HTR-8/SVneo (cell line): Measurements from ENCODE around the gene AK3.

ENCODE experiments used
- DNase-seq: peaks from one replicate; pipeline ENCODE4 v3.0.0; 2011; ENCODE audit warnings: low spot score, mixed read lengths; ENCODE audit not compliant: insufficient read length
- FAIRE-seq: peaks from 2 replicates; lab custom pipeline; 2011; peaks lifted over from hg19 to GRCh38; lab: Jason Lieb, UNC

AK3 gene

GRCh38 chr9:4713849-4714248 is 27.2 kb downstream of the AK3 start:
- DNase-seq (no peak), FAIRE-seq (peak; percentile 99)

GRCh38 chr9:4709380-4709779 is 31.6 kb downstream of the AK3 start:
- FAIRE-seq, result no peak
- no peak for DNase-seq

- DNase-seq, result no peak
- no peak for FAIRE-seq
Observed at GRCh38 chr9:4706971-4707622, 33.9 kb downstream of the AK3 start.

GRCh38 chr9:4706021-4706420 is 35.0 kb downstream of the AK3 start:
- FAIRE-seq (no peak), DNase-seq (no peak)

GRCh38 chr9:4704129-4704528 is 36.9 kb downstream of the AK3 start:
- FAIRE-seq, result no peak

GRCh38 chr9:4701526-4701925 is 39.5 kb downstream of the AK3 start:
- no peak for FAIRE-seq
- no peak for DNase-seq

More at GRCh38 chr9:4704129-4704528, 36.9 kb downstream of the AK3 start:
- DNase-seq, result no peak

GRCh38 chr9:4700932-4701331 is 40.1 kb downstream of the AK3 start:
- DNase-seq, result no peak
- no peak for FAIRE-seq

- DNase-seq, result no peak
- no peak for FAIRE-seq
Observed at GRCh38 chr9:4700091-4700490, 40.9 kb downstream of the AK3 start.

- FAIRE-seq (no peak), DNase-seq (no peak)
Observed at GRCh38 chr9:4691795-4692194, 49.2 kb downstream of the AK3 start.

- no peak for FAIRE-seq
- DNase-seq, result no peak
Observed at GRCh38 chr9:4690144-4690543, 50.9 kb downstream of the AK3 start.

GRCh38 chr9:4689687-4690104 is 51.3 kb downstream of the AK3 start:
- FAIRE-seq (no peak), DNase-seq (no peak)

GRCh38 chr9:4689021-4689420 is 52.0 kb downstream of the AK3 start:
- no peak for DNase-seq
- no peak for FAIRE-seq

- FAIRE-seq (no peak), DNase-seq (no peak)
Observed at GRCh38 chr9:4686584-4686983, 54.4 kb downstream of the AK3 start.

- DNase-seq, result no peak
- FAIRE-seq, result no peak
Observed at GRCh38 chr9:4686112-4686511, 54.9 kb downstream of the AK3 start.

- FAIRE-seq (no peak), DNase-seq (no peak)
Observed at GRCh38 chr9:4684820-4685219, 56.2 kb downstream of the AK3 start.

- no peak for DNase-seq
- FAIRE-seq, result no peak
Observed at GRCh38 chr9:4680750-4681149, 60.3 kb downstream of the AK3 start.

GRCh38 chr9:4680173-4680525 is 60.9 kb downstream of the AK3 start:
- DNase-seq, result no peak
- FAIRE-seq, result no peak

- DNase-seq, result peak; percentile 90
- FAIRE-seq, result peak; percentile 89
Observed at GRCh38 chr9:4679268-4680172, 61.5 kb downstream of the AK3 start, which contains the start of gene CDC37L1. TSS of gene CDC37L1 (plus strand) at chr9:4679569. CDS start at chr9:4679768, 199 bp downstream.

- DNase-seq, result no peak
- no peak for FAIRE-seq
Observed at GRCh38 chr9:4678679-4679267, 62.2 kb downstream of the AK3 start.

GRCh38 chr9:4677392-4677791 is 63.6 kb downstream of the AK3 start:
- FAIRE-seq, result no peak

GRCh38 chr9:4674783-4675182 is 66.2 kb downstream of the AK3 start:
- FAIRE-seq (no peak), DNase-seq (peak; percentile 40)

More at GRCh38 chr9:4677392-4677791, 63.6 kb downstream of the AK3 start:
- no peak for DNase-seq
